PFSK-1 (cell line): ENCODE data around the gene TSPAN13.

Source experiments
- FOXP2 ChIP-seq: optimal IDR thresholded peaks from 2 replicates; pipeline ENCODE3; 2011; ENCODE audit warnings: borderline replicate concordance, control low read depth, inconsistent platforms; ENCODE audit not compliant: insufficient read depth; ENCODE audit errors: extremely low read length, extremely low read depth
- POLR2AphosphoS5 ChIP-seq: IDR thresholded peaks from 2 replicates; pipeline ENCODE4 v1.6.1; 2012; ENCODE audit warnings: low read depth, mild to moderate bottlenecking, control low read depth, low read length, moderate library complexity
- SIN3A ChIP-seq: IDR thresholded peaks from 2 replicates; pipeline ENCODE4 v1.6.1; 2012; ENCODE audit warnings: mild to moderate bottlenecking, low read length, moderate library complexity, borderline replicate concordance; ENCODE audit not compliant: insufficient read depth
- TAF1 ChIP-seq: IDR thresholded peaks from 2 replicates; pipeline ENCODE4 v1.6.1; 2012; ENCODE audit warnings: low read length, control low read depth, borderline replicate concordance; ENCODE audit not compliant: insufficient read depth
- TF ChIP-seq, protein P1 (sequence below), 2 experiments: IDR thresholded peaks; 2 replicates each; pipeline versions ENCODE4 v1.6.1 to v1.8.0; 2011 to 2012; ENCODE audit warnings: low read depth in 2 of 2, low read length in 2 of 2, control low read depth in 1 of 2, inconsistent platforms in 1 of 2, mild to moderate bottlenecking in 1 of 2, moderate library complexity in 1 of 2; ENCODE audit not compliant: insufficient read depth in 1 of 2

Gene TSPAN13

GRCh38 chr7:16779051-16779450 lies 25.5 kb downstream of the TSPAN13 start:
- TF ChIP-seq SIN3A = no peak
- TF ChIP-seq FOXP2 = no peak
- TF ChIP-seq, protein P1, sequence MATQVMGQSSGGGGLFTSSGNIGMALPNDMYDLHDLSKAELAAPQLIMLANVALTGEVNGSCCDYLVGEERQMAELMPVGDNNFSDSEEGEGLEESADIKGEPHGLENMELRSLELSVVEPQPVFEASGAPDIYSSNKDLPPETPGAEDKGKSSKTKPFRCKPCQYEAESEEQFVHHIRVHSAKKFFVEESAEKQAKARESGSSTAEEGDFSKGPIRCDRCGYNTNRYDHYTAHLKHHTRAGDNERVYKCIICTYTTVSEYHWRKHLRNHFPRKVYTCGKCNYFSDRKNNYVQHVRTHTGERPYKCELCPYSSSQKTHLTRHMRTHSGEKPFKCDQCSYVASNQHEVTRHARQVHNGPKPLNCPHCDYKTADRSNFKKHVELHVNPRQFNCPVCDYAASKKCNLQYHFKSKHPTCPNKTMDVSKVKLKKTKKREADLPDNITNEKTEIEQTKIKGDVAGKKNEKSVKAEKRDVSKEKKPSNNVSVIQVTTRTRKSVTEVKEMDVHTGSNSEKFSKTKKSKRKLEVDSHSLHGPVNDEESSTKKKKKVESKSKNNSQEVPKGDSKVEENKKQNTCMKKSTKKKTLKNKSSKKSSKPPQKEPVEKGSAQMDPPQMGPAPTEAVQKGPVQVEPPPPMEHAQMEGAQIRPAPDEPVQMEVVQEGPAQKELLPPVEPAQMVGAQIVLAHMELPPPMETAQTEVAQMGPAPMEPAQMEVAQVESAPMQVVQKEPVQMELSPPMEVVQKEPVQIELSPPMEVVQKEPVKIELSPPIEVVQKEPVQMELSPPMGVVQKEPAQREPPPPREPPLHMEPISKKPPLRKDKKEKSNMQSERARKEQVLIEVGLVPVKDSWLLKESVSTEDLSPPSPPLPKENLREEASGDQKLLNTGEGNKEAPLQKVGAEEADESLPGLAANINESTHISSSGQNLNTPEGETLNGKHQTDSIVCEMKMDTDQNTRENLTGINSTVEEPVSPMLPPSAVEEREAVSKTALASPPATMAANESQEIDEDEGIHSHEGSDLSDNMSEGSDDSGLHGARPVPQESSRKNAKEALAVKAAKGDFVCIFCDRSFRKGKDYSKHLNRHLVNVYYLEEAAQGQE (IDR thresholded peaks at IDR 0.05; ENCODE audit: insufficient read depth in 1 of 2, low read depth in 2 of 2, low read length in 2 of 2) = no peak
- no peak for TF ChIP-seq POLR2AphosphoS5
- no peak for TF ChIP-seq TAF1

DNA sequence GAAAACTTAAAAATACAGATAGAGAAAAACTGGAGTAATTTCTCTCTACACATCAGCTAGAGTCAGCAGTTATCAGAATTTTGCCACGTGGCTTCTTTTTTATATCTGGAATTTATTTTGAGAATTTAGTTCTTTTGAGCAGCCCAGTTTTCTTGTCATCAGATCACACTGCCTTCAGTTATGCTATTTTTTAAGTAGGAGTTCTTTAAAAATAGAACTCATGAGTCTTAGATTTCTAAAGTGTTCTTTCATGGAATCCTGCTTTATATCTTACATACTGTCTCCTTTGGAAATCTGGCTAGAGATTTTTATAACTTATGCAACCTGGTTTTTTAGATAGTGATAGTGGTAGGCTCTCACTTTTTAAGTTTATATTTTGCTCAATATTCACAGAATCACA lies 27.0 kb downstream of the TSPAN13 start:
- TF ChIP-seq SIN3A = no peak
- TF ChIP-seq, protein P1 (IDR thresholded peaks at IDR 0.05; ENCODE audit: insufficient read depth in 1 of 2, low read depth in 2 of 2, low read length in 2 of 2) = no peak

GRCh38 chr7:16785321-16785720 lies 31.8 kb downstream of the TSPAN13 start:
- TF ChIP-seq POLR2AphosphoS5 (no peak), FOXP2 (no peak), TAF1 (no peak), SIN3A (no peak)
- TF ChIP-seq, protein P1 (IDR thresholded peaks at IDR 0.05; ENCODE audit: insufficient read depth in 1 of 2, low read depth in 2 of 2, low read length in 2 of 2) = no peak

- TF ChIP-seq SIN3A (no peak), TAF1 (no peak), FOXP2 (no peak), POLR2AphosphoS5 (no peak)
- TF ChIP-seq, protein P1 (IDR thresholded peaks at IDR 0.05; ENCODE audit: insufficient read depth in 1 of 2, low read depth in 2 of 2, low read length in 2 of 2) = no peak
Observed at GRCh38 chr7:16785846-16786245, 32.3 kb downstream of the TSPAN13 start.

GRCh38 chr7:16786257-16786656 lies 32.7 kb downstream of the TSPAN13 start:
- no peak for TF ChIP-seq POLR2AphosphoS5
- TF ChIP-seq SIN3A = no peak
- TF ChIP-seq FOXP2 = no peak
- TF ChIP-seq, protein P1 (IDR thresholded peaks at IDR 0.05; ENCODE audit: insufficient read depth in 1 of 2, low read depth in 2 of 2, low read length in 2 of 2) = no peak
- TF ChIP-seq TAF1 = no peak
